Stimulated activated CD4-positive, alpha-beta T cell treated with anti-CD3 and anti-CD28 coated beads, TNF-alpha, amount 100 ng/mL, for 48 hours (primary cell): ENCODE measurements around the gene IGSF21.

ENCODE experiments used
- DNase-seq, 3 donors: peaks; one replicate each; pipeline ENCODE4 v3.0.0-alpha.2; 2020; ENCODE audit warnings: low read depth in 3 of 3

Gene IGSF21

DNA sequence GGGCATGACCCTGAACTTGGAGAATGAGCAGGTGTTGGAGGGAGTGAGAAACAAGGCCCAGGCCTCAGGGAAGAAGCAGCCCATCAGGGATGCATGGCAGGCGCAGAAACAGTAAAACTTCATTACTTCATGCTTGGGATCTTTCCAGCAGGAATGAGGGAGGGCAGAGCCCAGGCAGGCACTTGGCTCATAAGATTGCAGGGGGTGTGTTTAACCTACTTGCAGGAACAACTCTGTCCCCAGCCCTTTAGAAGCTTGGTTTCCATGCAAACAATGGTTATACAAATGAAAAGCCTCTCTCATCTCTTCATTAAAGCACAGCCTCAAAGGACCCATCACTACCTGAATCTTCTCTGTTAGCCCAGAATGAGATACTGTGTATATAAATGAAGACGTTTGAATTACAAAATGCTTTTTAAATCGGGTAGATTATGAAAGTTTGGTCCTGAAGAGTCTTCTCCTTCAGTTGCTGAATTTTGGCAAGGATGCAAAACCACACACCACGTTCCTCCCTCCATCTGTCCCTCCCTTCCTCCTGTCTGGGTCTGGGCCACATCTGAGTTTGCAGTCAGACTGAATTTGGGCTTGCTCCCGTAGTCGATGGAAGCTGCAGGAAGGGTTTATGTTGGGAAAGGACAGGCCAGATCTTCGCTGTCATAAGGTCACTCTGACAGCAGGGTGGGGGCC is 218.8 kb downstream of the IGSF21 start:
- DNase-seq = no peak

DNA sequence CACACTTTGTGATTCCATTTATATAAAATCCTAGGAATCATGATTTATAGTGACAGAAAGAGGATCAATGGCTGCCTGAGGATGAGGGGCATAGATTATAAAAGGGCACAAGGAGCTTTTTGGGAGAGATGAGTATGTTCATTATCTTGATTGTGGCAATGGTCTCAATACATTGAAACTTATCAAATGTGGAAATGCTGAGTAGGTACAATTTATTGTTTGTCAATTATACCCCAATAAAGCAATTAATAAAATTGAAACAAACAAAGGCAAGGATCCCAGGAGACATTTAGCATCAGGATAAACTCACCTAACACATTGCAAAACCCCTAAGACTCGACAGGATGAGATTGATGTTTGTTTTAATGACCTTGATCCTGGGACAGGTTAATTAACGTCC is 220.1 kb downstream of the IGSF21 start:
- DNase-seq = no peak

DNA sequence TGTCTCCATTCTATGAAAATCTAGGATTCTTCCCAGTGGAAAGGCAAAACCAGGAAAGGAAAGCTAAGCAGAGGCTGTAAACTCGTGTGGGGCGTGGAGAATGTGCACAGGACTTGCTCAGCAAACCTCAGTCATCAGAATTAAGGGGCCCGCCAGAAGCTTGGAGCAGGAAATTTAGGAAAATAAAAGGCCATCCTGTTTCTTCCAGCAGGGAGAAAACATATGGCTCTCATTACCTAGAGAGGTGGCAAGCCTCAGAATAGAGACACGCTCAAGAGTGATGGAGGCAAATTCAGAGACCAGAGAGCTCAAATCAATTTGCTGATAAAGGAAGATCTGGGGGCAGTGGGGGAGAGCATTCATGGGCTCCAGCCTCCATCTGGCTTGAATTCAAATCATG is 221.2 kb downstream of the IGSF21 start:
- DNase-seq = no peak

DNA sequence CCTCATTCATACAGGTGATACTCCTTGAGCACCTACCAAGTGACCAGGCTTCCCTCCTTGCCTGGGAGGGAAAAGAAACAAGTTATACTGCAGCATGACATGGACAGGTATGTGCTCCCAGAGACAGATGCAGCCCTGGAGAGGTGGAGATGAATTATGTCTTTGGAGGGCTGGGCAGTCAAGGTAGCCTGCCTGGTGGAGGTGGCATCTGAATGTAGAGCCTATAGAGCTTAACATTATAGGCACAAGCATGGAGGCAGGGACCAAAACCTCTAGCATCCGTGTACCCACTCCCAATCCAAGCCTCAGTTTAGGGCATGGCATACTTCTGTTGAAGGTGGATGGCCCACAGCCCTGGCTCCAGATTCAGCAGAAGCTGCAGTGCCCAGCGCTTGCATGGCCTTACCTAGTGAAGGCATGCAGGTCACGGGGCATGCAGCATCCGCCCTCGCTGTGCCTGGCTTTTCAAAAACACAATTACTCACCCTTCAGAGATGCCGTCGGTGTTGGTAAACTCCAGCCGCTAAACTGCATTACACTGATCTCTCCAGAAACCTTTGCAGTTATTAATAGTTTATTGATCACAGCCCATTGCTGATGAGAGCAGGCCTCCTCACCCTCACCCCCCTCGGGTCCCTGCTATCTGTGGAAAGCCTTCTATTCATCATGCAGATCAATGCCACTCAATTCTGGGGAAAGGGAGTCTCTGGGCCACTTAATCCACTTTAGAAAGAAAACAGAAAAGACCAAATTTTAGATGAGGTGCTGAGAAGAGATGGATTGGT is 222.1 kb downstream of the IGSF21 start:
- DNase-seq = no peak

DNA sequence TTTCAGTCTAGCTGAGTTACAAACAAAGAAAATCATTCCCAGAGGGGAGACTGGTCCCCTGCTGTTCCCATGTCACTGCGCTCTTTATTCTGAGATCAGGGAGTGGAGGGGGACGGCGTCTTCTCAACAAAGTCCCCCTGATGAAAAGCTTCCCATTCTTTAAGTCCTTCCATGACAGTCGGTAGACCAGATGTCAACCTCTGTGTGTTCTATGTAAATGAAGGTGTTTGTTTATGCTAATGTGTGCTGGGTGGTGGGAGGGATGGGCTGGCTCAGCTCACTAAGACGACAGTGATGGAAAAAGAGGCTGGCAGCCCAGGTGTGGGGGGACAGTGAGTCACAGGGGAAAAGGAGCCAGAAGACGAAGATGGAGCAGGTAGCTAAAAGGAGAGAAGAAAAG is 225.0 kb downstream of the IGSF21 start:
- DNase-seq = no peak

DNA sequence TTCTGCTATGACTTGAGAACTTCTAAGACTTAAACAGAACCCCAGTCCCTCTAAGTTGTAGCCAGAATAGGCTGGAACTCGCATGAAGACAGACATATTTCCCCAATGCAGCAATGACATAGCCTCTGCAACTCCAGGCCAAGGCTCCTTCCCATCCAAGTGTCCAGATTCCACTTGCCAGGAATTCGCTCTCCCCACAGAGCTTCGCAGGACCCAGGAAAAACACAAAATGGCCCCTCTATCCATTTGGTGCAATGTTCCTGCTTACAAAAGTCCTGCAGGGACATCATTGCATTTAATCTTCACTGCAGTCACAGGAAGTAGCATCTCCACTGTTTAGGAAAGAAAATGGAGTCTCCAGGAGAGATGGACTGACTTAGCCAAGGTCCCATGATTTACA is 225.6 kb downstream of the IGSF21 start:
- no peak for DNase-seq

DNA sequence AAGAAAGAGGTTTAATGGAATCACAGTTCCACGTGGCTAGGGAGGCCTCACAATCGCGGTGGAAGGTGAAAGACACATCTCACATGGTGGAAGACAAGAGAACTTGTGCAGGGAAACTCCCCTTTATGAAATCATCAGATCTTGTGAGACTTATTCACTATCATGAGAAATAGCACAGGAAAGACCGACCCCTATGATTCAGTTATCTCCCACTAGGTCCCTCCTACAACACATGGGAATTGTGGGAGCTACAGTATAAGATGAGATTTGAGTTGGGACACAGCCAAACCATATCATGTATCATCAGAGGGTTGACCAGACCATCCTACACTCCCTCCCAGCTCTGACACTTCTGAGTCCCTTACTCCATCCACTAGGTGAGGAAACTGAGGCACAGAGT is 229.2 kb downstream of the IGSF21 start:
- DNase-seq = no peak

DNA sequence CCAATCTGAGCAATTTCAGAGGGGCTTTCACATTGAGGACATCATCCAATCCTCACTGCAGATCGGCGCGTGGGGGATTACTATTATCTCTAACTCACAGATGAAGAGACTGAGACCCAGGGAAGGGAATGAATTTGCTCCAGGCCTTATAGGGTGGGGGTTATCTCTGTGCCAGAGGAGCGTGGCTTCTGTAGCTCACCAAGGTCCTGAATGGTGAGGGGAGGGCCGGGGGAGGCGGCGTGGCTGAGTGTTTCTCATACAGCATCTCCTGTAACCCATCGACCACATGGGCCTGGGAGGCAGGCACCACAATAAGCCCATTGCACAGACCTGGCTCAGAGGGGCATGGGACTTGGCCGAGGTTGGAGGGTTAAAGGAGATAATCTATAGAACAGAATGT is 230.2 kb downstream of the IGSF21 start:
- no peak for DNase-seq

DNA sequence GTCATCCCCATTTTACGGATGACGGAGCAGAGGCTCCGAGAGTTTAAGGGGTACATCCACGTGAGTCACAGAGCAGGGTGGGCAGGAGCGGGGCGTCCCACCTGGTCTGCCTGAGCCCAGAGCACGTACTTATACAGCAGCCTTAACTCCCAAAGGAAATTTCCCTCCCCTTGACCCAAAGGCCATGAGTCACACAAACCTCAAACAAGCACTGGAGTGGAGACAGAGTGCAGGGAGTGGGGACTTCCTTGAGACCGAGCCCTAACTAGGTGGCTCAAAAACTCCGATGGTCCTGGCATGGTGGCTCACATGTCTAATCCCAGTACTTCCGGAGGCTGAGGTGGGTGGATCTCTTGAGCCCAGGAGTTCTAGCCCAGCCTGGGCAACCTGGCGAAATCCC is 231.6 kb downstream of the IGSF21 start:
- no peak for DNase-seq

DNA sequence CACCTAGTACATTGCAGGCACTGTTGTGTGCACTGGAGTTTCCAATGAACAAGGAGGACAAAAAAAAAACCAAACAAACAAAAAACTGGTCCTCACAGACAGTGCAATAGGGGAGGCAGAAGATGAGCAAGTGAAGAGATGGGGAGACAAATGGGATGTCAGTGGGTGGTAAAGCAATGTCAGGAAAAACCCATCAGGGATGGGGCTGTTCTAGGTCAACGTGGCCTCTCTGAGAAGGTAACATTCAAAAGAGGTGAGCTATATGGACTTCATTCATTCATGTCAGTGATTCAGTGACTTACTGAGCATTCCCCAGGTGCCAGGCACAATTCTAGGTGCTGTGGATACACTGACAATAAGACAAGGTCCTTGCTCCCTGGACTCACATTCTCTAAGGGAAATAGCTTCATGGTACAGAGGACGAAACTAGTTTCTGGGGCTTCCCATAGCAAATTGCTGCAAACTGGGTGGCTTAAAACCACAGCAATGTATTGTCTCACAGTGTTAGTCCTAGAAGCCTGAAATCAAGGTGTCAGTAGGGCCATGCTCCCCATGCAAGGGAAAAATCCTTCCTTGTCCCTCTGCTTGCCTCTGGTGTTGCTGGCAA is 232.7 kb downstream of the IGSF21 start:
- DNase-seq = no peak

DNA sequence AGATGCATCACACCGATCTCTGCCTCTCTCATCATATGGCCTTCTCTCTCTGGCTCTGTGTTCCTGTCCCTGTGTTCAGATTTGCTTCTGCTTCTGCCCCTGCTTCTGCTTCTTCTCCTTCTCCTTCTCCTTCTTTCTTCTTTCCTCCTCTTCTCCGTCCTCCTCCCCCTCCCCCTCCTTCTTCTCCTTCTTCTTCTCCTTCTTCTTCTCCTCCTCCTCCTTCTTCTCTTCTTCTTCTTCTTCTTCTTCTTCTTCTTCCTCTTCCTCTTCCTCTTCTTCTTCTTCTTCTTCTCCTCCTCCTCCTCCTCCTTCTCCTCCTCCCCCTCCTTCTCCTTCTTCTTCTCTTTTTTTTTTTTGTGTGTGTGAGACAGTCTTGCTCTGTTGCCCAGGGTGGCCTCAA is 233.2 kb downstream of the IGSF21 start:
- no peak for DNase-seq

DNA sequence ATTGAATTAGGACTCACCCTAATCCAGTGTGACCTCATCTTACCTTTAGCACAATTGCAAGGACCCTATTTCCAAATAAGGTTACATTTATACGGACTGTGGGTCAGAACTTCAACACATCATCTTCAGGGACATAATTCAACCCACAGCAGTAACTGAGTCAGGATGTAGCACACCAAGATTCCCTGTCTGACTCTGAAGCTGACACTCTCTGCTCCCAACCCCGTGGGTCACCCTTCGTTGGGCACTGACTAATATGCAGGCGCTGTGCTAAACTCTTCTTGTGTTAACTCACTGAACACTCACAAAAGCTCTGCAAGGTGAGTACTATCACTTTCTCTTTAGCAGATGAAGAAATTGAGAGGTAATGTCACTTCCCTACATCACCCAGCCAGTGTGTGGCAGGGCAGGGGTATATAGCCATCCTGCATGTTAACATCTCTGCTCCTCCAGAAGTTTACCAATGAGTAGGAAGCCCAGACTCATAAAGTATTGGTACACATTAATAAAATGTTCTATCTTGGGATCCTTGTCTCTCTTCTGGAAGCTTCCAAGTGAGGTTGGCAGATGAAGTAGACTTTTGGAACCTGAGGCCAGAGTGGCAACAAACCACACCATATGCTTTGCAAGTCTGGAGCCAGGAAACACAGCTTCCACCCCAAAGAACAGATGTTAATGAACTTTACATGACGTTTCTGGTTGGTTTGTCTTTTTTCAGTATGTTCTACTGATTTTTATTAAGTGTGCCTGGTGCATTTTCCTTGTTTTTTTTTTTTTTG is 233.9 kb downstream of the IGSF21 start:
- DNase-seq = no peak

DNA sequence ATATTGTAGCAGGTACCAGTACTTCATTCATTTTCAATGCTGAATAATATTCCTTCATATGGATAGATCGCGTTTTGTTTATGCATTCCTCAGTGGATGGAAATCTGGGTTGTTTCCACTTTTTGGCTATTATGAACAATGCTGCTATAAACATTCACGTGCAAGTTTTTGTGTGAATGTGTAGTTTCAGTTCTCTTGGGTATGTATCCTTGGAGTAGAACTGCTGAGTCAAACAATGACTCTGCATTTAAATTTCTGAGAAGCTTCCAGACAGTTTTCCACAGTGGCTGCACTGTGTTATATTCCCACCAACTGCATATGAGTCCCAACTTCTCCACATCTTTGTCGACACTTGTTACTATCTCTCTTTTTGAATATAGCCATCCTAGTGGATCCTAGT is 235.1 kb downstream of the IGSF21 start:
- DNase-seq = no peak

DNA sequence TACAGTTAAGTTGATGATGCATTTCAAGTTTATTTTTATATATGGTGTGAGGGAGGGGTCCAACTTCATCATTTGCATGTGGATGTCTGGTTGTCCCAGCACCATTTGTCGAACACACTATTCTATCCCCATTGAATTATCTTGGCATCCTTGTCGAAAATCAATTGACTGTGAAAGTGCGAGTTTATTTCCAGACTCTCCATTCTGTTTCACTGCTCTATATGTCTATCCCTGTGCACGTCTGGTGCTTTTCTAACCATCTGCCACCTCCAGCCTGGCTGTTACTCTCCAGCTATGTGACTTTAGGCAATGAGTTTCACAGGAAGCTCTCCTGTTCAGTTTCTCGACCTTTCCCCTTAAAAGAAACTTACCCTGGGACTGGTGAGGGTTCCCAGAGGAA is 236.0 kb downstream of the IGSF21 start:
- no peak for DNase-seq

DNA sequence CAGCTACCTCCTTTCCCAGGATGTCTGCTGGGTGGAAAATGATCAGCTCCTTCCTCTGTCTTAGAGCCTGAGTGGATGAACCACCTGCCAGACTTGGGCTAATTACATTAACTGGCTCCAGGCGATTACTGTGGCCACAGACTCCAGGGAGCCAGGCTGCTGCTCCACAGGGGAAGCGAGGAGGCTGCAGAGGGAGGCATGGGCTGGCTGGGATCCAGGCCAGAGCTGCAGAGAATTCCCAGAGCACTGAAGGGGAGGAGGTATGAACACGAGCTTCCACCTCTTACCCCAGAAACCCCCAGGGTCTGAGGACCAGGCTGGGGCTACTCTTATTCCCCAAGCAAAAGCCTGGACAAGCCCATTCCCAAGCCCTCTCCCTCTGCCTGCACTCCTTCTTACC is 237.2 kb downstream of the IGSF21 start:
- no peak for DNase-seq

DNA sequence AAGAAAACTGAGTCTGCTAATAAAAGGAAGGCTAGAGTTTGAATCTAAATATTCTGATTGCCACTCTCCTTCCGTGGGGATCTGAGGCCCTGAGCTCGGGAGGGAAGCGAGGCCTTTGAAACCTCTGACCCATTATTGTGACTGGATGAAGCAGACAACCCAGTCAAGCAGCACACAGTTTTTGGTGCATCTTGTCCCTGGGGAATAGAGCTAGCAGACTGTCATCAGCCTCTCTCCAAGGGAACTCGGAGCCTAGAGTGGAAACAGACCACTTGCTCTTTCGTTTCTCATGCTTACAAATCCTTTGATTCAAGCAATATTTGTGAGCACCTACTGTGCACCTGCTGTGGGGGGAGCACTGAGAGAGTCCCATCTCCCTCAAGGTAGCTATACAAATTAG is 240.0 kb downstream of the IGSF21 start:
- DNase-seq = no peak

DNA sequence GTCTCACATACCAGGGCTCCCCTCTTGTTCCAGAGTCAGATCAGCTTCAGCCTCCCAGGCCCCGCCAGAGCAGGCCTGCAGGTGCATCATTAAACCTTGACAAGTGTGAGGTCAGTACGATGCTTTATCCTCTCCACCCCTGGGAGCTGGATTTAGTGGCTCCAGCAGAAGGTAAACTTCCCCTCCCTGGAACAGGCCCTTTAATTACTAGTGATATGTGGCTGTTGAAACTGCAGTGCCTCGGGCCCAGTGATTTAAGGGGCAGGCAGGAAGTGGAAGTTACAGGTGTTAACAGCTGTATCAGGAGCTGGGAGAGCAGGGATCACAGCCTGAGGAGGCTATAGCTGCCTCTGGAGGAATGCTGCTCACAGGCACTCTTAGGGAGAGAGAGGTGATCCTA is 240.8 kb downstream of the IGSF21 start:
- no peak for DNase-seq

DNA sequence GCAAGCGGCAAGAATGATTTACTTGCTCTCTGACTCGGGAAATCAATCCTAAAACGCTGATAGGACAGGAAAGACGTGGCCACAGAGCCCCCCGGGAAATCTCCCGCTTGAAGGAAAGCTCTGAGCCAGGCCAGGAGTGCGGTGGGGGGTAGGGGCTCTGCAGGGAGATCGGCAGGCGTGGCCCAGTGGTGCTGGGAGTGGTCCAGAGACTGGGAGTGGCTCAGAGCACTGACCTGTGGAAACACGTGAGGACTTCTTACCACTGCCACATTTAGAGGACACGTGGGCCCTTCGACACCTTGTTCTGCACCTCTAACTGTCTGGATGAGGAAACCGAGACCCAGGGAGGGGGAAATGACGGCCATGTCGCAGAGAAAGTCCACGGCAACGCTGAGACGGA is 243.1 kb downstream of the IGSF21 start:
- DNase-seq = no peak

DNA sequence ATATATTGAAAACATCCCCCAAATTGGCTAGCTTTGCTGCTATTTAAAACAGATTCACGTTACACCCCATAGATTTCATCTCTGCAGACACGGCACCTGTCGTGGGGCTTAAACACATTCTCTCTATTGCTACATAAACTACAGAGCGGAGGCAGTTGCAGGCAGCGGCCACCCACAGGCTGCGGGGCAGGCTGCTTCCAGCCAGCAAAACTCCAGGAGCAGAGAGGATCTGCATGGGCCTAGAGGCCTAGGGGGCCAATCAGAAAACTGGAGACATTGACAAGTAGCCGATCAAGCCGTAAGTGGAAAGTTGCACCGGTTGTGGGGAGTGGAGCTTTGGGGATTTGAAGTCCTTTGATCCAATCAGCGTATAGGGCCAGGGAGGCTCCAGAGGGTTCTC is 244.1 kb downstream of the IGSF21 start:
- no peak for DNase-seq

DNA sequence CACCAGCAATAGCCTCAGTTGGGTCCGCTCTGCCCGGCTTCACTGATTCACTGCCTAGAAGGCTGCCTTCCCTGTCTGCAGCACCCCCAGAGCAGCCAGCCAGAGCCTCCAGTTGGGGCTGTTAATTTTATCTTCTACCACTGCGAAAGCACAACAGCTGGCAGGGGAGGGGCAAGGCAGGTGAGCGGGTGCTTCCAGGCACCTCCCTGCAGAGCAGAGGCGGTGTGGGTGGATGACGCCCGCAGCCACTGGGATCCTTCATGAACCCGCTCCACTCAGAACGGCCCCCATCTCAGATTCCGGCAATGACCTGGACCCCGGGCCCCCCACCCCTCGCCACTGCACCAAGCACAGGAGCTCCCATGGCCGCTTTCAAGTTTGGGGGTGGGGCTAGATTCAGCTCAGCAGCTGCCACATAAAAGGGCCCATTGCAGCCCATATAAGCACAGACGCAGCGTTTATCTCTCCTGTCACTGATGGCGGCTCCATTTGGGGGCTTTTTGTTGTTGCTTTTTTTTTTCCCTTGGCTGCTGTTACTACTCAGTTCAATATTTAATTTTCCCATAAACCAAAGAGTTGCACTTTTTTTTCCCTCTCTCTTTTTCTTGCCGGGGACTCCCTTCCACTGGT is 245.2 kb downstream of the IGSF21 start:
- DNase-seq = no peak

DNA sequence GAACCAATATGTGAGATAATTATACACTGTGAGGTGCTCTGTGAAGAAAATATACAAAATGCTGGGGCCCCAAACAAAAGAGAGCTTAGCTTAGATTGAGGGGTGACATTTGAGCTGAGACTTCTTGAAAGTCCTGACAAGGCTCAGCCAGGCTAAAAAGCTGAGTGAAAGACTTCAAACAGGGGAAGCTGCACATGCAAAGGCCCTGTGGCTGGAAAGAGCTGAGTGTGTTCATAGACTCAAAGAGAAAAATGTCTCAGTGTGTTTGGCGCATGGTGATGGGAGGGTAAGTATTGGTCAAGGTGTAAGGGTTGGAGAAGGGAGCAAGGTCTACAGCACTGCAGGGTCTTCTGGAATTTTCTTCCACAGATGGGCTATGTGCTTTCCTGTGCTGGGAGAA is 245.9 kb downstream of the IGSF21 start:
- DNase-seq = no peak

DNA sequence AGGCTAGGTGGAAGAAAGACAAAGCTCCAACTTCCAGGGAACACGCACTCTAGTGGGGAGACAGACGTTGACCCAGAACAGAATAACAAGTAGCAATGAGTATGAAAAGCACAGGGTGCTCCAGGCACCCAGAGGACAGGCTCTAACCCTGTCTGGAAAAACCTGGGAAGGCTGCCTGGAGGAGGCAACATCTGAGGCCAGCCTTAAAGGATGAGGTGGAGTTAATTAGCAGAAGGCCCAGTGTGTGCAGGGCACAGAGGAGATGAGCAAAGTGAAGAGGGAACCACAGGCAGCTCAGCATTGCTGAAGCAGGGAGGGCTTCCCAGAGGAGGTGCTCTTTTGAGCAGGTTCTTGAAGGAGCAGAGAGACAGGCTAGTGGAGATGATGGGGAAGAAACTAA is 246.4 kb downstream of the IGSF21 start:
- no peak for DNase-seq
